Endothelial cell of umbilical vein (primary cell): Measurements from ENCODE around the gene TNIK. TPM values are rescaled to one million over a fixed set of nuclear protein-coding genes. Genes with fewer than 3 reads are reported as not detected.

Experiments used
- BruUV-seq: library from RNA; stranded (reverse); fragments of 400-500 nt; replicated peaks from 2 replicates; lab custom pipeline; 2021; lab: Mats Ljungman, UMichigan
- CTCF ChIA-PET: fragments of 300-600, 350-600 bp; sonication (Branson Sonifier 250); formaldehyde crosslinking; loops from one replicate; lab custom pipeline; 2021; ENCODE audit warnings: antibody characterized with exemption, inconsistent platforms; lab: Charles Lee
- POLR2A ChIA-PET: fragments of 300-600, 350-600 bp; sonication (Branson Sonifier 250); formaldehyde crosslinking; loops from one replicate; lab custom pipeline; 2021; ENCODE audit warnings: antibody characterized with exemption, inconsistent platforms; lab: Charles Lee
- DNase-seq: peaks from one replicate; pipeline ENCODE4 v3.0.0-alpha.2; 2011; ENCODE audit warnings: low read depth, low spot score
- FAIRE-seq: peaks from 2 replicates; lab custom pipeline; 2011; peaks lifted over from hg19 to GRCh38; lab: Jason Lieb, UNC
- H2AFZ ChIP-seq: 2 replicates; pipeline ENCODE4 v1.6.0; 2012; ENCODE audit warnings: low read depth, low read length, control low read depth, inconsistent platforms
- H3K27ac ChIP-seq: 2 replicates; pipeline ENCODE4 v1.5.1; 2011; ENCODE audit warnings: low read depth, mild to moderate bottlenecking, control low read depth, low read length, moderate library complexity; ENCODE audit not compliant: insufficient read depth
- H3K27me3 ChIP-seq, 2 experiments: 2 replicates each; pipeline versions ENCODE4 v1.6.0 to v1.6.1; 2011; ENCODE audit warnings: low read length in 2 of 2, mixed read lengths in 1 of 2; ENCODE audit not compliant: control insufficient read depth in 2 of 2, insufficient read depth in 2 of 2
- H3K36me3 ChIP-seq, 2 experiments: 2 replicates in 1 of 2; 3 replicates in 1 of 2; pipeline ENCODE4 v1.5.1; 2011; ENCODE audit warnings: low read length in 2 of 2, mild to moderate bottlenecking in 1 of 2, moderate library complexity in 1 of 2; ENCODE audit not compliant: control insufficient read depth in 2 of 2, insufficient read depth in 2 of 2; ENCODE audit errors: extremely low read depth in 1 of 2
- H3K4me1 ChIP-seq: 3 replicates; pipeline ENCODE4 v1.5.1; 2011; ENCODE audit warnings: mild to moderate bottlenecking, low read length; ENCODE audit not compliant: control insufficient read depth, insufficient read depth; ENCODE audit errors: extremely low read depth
- H3K4me2 ChIP-seq: 2 replicates; pipeline ENCODE4 v1.6.1; 2011; ENCODE audit warnings: low read length, control low read depth, mixed read lengths; ENCODE audit not compliant: insufficient read depth
- H3K4me3 ChIP-seq, 3 experiments: fragments of 200-600 bp in 1 of 3; sonication (generic), shearing (Covaris generic) in 1 of 3; replicated peaks in 1 of 3; 2 replicates each; pipeline ENCODE4 v1.5.1; 2011 to 2016; ENCODE audit warnings: control low read depth in 3 of 3, low read length in 3 of 3, mild to moderate bottlenecking in 2 of 3, inconsistent platforms in 1 of 3, low read depth in 1 of 3, moderate library complexity in 1 of 3; ENCODE audit not compliant: insufficient read depth in 1 of 3
- H3K79me2 ChIP-seq: 2 replicates; pipeline ENCODE4 v1.6.0; 2012; ENCODE audit warnings: low read length, inconsistent platforms; ENCODE audit not compliant: control insufficient read depth, insufficient read depth
- H3K9ac ChIP-seq: replicated peaks from 2 replicates; pipeline ENCODE3; 2011; ENCODE audit warnings: low read length, control low read depth; ENCODE audit not compliant: insufficient read depth; ENCODE audit errors: extremely low read depth
- H3K9me1 ChIP-seq: replicated peaks from 3 replicates; pipeline ENCODE4 v1.6.0; 2011; ENCODE audit warnings: mild to moderate bottlenecking, low read length; ENCODE audit not compliant: control insufficient read depth, insufficient read depth; ENCODE audit errors: extremely low read depth
- H3K9me3 ChIP-seq: replicated peaks from 2 replicates; pipeline ENCODE4 v1.5.1; 2012; ENCODE audit warnings: low read length, inconsistent platforms; ENCODE audit not compliant: control insufficient read depth, insufficient read depth
- H4K20me1 ChIP-seq: replicated peaks from 2 replicates; pipeline ENCODE3; 2011; ENCODE audit warnings: mild to moderate bottlenecking, low read length; ENCODE audit not compliant: control insufficient read depth, insufficient read depth; ENCODE audit errors: extremely low read depth
- EZH2 ChIP-seq: IDR thresholded peaks from 2 replicates; pipeline ENCODE4 v1.6.1; 2012; ENCODE audit warnings: borderline replicate concordance, low read depth, mild to moderate bottlenecking, moderate library complexity, low read length, inconsistent platforms; ENCODE audit not compliant: severe bottlenecking
- FOS ChIP-seq: IDR thresholded peaks from 2 replicates; pipeline ENCODE4 v1.6.1; 2011; ENCODE audit warnings: mild to moderate bottlenecking, low read length, moderate library complexity, borderline replicate concordance; ENCODE audit not compliant: insufficient read depth
- GATA2 ChIP-seq: IDR thresholded peaks from 2 replicates; pipeline ENCODE4 v1.7.0; 2011; ENCODE audit warnings: low read depth, mild to moderate bottlenecking, moderate library complexity, mixed read lengths, low read length; ENCODE audit not compliant: insufficient read length, insufficient read depth
- JUN ChIP-seq: IDR thresholded peaks from 2 replicates; pipeline ENCODE4 v1.6.1; 2011; ENCODE audit warnings: borderline replicate concordance, low read depth; ENCODE audit not compliant: insufficient read length, insufficient read depth
- MYC ChIP-seq: IDR thresholded peaks from one replicate; pipeline ENCODE4 v1.6.1; 2011; ENCODE audit warnings: mild to moderate bottlenecking, low read depth, low read length
- POLR2A ChIP-seq: IDR thresholded peaks from 2 replicates; pipeline ENCODE4 v1.6.1; 2012; ENCODE audit warnings: low read depth, mild to moderate bottlenecking, control low read depth, low read length
- POLR2AphosphoS5 ChIP-seq: IDR thresholded peaks from 2 replicates; pipeline ENCODE4 v1.6.1; 2012; ENCODE audit warnings: low read depth, mild to moderate bottlenecking, control low read depth, low read length, moderate library complexity; ENCODE audit not compliant: insufficient read depth
- dilution Hi-C: fragments of 300-500 bp; cut with MboI; formaldehyde crosslinking; loops from one replicate; pipeline ENCODE4 v1.15.0; 2019; ENCODE audit warnings: low sequenced_read_pairs; ENCODE audit not compliant: extremely low pct_ligation_motif_present
- intact Hi-C: fragments of 100-400 bp; cut with micrococcal nuclease; formaldehyde crosslinking; loops from one replicate; pipeline ENCODE4 v1.10.0; 2022
- polyA plus RNA-seq, 4 experiments: library from polyadenylated mRNA; depleted of rRNA in 3 of 4; stranded (reverse) in 3 of 4; unstranded in 1 of 4; fragments of >200 nt; gene quantifications; 2 replicates each; pipeline versions ENCODE4 v1.2.1 to v1.2.3, GENCODE V29; 2011 to 2012; ENCODE audit warnings: missing spikeins in 1 of 4
- total RNA-seq: library from RNA; stranded (reverse); gene quantifications from 2 replicates; pipeline ENCODE4 v1.2.3, GENCODE V29; 2021
- TF ChIP-seq, protein P1 (sequence below): IDR thresholded peaks from 2 replicates; pipeline ENCODE4 v1.6.1; 2011; ENCODE audit not compliant: insufficient read depth, insufficient read length
- TF ChIP-seq, protein P2 (sequence below), 2 donors: IDR thresholded peaks; 1 replicate in 1 of 2; 2 replicates in 1 of 2; pipeline ENCODE4 v1.5.1; 2011; ENCODE audit warnings: low read length in 2 of 2, mild to moderate bottlenecking in 2 of 2, moderate library complexity in 2 of 2, control low read depth in 1 of 2, inconsistent platforms in 1 of 2, low read depth in 1 of 2; ENCODE audit not compliant: insufficient read depth in 1 of 2; ENCODE audit errors: extremely low read depth in 1 of 2

TNIK gene
- total and polyA plus RNA-seq, 2 donors (not counting 3 experiments of a cell fraction or from before 2014, with no cell fraction given): 10.9 to 39.7 TPM

DNA sequence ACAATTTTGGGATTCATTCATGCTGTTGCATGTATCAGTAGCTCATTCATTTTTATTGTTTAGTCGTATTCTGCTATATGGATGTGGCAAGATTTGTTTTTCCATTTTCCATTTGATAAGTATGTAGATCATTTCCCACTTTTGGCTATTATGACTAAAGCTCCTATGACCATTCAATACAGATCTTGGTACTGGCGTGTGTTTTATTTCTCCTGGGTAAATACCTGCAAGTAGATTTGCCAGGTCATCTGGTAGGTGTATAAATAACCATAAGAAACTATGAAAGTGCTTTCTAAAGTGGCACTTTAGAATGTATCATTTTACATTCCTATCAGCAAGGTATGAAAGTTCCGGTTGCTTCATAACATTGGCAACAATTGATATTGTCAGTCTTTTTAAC lies 124.6 kb downstream of the TNIK start:
- no TSS peak for BruUV-seq
- dilution Hi-C loops (no loop called here), intact Hi-C loops (no loop called here)
- Histone ChIP-seq H3K9me3 (no peaks in the 10 kb centered on the region), H3K4me3 (no peak overlapping the region), H3K27ac (no peak overlapping the region), H3K4me2 (no peak overlapping the region), H3K9me1 (no peaks in the 10 kb centered on the region), H3K9ac (no peak overlapping the region), H3K27me3 (no peaks in the 10 kb centered on the region), H4K20me1 (no peaks in the 10 kb centered on the region), H3K36me3 (no peaks in the 10 kb centered on the region), H2AFZ (no peak overlapping the region), H3K4me1 (peaks cover 11% of the 10 kb centered on the region), H3K79me2 (no peaks in the 10 kb centered on the region)
- TF ChIP-seq FOS: no peak
- TF ChIP-seq EZH2: no peak
- no peak for TF ChIP-seq POLR2AphosphoS5
- TF ChIP-seq GATA2: no peak
- TF ChIP-seq, protein P1, sequence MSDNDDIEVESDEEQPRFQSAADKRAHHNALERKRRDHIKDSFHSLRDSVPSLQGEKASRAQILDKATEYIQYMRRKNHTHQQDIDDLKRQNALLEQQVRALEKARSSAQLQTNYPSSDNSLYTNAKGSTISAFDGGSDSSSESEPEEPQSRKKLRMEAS: no peak
- TF ChIP-seq JUN: no peak
- TF ChIP-seq, protein P2, sequence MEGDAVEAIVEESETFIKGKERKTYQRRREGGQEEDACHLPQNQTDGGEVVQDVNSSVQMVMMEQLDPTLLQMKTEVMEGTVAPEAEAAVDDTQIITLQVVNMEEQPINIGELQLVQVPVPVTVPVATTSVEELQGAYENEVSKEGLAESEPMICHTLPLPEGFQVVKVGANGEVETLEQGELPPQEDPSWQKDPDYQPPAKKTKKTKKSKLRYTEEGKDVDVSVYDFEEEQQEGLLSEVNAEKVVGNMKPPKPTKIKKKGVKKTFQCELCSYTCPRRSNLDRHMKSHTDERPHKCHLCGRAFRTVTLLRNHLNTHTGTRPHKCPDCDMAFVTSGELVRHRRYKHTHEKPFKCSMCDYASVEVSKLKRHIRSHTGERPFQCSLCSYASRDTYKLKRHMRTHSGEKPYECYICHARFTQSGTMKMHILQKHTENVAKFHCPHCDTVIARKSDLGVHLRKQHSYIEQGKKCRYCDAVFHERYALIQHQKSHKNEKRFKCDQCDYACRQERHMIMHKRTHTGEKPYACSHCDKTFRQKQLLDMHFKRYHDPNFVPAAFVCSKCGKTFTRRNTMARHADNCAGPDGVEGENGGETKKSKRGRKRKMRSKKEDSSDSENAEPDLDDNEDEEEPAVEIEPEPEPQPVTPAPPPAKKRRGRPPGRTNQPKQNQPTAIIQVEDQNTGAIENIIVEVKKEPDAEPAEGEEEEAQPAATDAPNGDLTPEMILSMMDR (IDR thresholded peaks at IDR 0.05; ENCODE audit: extremely low read depth in 1 of 2, insufficient read depth in 1 of 2, low read depth in 1 of 2, low read length in 2 of 2): no peak
- TF ChIP-seq MYC: no peak
- TF ChIP-seq POLR2A: no peak
- ChIA-PET POLR2A (no interaction called here), CTCF (interaction anchor here (2.4 kb wide), 1 partner anchor 12 kb away, joined by 6 read pairs; no protein-coding TSS in a partner anchor)
- no peak for FAIRE-seq
- no peak for DNase-seq
